Osteoblast (primary cell): ENCODE results near the gene SAMD11. TPM values are rescaled to one million over a fixed set of nuclear protein-coding genes. Genes with fewer than 3 reads are reported as not detected.

Source experiments
- DNase-seq: peaks from one replicate; pipeline ENCODE4 v3.0.0; 2011; ENCODE audit warnings: low spot score, mixed read lengths; ENCODE audit not compliant: insufficient read length; ENCODE audit errors: missing footprints
- H2AFZ ChIP-seq: 2 replicates; pipeline ENCODE4 v1.6.0; 2011; ENCODE audit warnings: mild to moderate bottlenecking, low read length
- H3K27ac ChIP-seq: 2 replicates; pipeline ENCODE4 v1.5.1; 2011; ENCODE audit warnings: mild to moderate bottlenecking, low read depth, low read length, moderate library complexity
- H3K27me3 ChIP-seq: 2 replicates; pipeline ENCODE4 v1.6.0; 2012; ENCODE audit warnings: mild to moderate bottlenecking, control low read depth, inconsistent platforms, low read length, moderate library complexity; ENCODE audit not compliant: insufficient read depth
- H3K36me3 ChIP-seq: 2 replicates; pipeline ENCODE4 v1.5.1; 2011; ENCODE audit warnings: mild to moderate bottlenecking, low read length, control low read depth, moderate library complexity; ENCODE audit not compliant: insufficient read depth
- H3K4me1 ChIP-seq: 2 replicates; pipeline ENCODE4 v1.5.1; 2011; ENCODE audit warnings: mild to moderate bottlenecking, low read length, control low read depth, moderate library complexity; ENCODE audit not compliant: insufficient read depth
- H3K4me2 ChIP-seq: 2 replicates; pipeline ENCODE4 v1.6.0; 2011; ENCODE audit warnings: mild to moderate bottlenecking, low read length; ENCODE audit not compliant: insufficient read depth
- H3K4me3 ChIP-seq: fragments of 200-600 bp; sonication (generic); 3 replicates; pipeline ENCODE4 v1.5.1; 2012; ENCODE audit warnings: mild to moderate bottlenecking, low read length, inconsistent platforms; ENCODE audit not compliant: insufficient read depth
- H3K79me2 ChIP-seq: 2 replicates; pipeline ENCODE4 v1.6.0; 2012; ENCODE audit warnings: mild to moderate bottlenecking, low read length, control low read depth, inconsistent platforms; ENCODE audit not compliant: insufficient read depth
- H3K9me3 ChIP-seq: 2 replicates; pipeline ENCODE4 v1.5.1; 2011; ENCODE audit warnings: low read depth, low read length, control low read depth
- H4K20me1 ChIP-seq: 2 replicates; pipeline ENCODE4 v1.6.0; 2012; ENCODE audit warnings: mild to moderate bottlenecking, low read length, control low read depth; ENCODE audit not compliant: insufficient read depth
- total RNA-seq: library from RNA; depleted of rRNA; stranded (reverse); fragments of >200 nt; gene quantifications from 2 replicates; pipeline ENCODE4 v1.2.3, GENCODE V29; 2012
- TF ChIP-seq, protein P1 (sequence below): IDR thresholded peaks from 2 replicates; pipeline ENCODE4 v1.5.1; 2011; ENCODE audit warnings: mild to moderate bottlenecking, low read depth, low read length, moderate library complexity; ENCODE audit errors: extremely low read depth

The SAMD11 gene
- total RNA-seq, 1 donor: 8.3 TPM

DNA sequence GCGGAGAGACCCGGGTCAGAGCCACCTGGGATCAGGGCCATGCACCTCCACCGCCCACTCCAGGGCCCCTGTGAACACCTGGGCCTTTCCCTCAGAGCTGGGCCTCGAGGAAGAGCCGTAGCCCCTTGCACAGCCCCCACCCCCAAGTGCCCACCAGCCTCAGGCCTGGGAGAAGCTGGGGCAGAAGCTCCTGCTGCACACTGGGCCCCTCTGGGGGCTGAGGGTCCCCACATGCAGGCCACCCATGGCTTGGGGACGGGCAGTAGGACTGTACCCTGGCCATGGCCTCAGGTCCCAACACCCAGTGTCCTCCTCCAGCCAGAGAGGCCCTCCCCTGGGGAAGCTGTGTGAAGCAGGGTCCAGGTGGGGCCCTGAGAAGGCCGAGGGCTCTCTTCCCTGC lies 28.9 kb downstream of the SAMD11 start:
- Histone ChIP-seq H3K36me3 (peaks cover 81% of the 10 kb centered on the region), H3K4me3 (no peak overlapping the region), H3K9me3 (no peaks in the 10 kb centered on the region), H4K20me1 (peaks cover 59% of the 10 kb centered on the region), H3K79me2 (peaks cover 17% of the 10 kb centered on the region), H3K27me3 (no peaks in the 10 kb centered on the region), H3K27ac (no peak overlapping the region), H3K4me1 (peaks cover 3% of the 10 kb centered on the region), H2AFZ (no peak overlapping the region), H3K4me2 (no peak overlapping the region)
- TF ChIP-seq, protein P1, sequence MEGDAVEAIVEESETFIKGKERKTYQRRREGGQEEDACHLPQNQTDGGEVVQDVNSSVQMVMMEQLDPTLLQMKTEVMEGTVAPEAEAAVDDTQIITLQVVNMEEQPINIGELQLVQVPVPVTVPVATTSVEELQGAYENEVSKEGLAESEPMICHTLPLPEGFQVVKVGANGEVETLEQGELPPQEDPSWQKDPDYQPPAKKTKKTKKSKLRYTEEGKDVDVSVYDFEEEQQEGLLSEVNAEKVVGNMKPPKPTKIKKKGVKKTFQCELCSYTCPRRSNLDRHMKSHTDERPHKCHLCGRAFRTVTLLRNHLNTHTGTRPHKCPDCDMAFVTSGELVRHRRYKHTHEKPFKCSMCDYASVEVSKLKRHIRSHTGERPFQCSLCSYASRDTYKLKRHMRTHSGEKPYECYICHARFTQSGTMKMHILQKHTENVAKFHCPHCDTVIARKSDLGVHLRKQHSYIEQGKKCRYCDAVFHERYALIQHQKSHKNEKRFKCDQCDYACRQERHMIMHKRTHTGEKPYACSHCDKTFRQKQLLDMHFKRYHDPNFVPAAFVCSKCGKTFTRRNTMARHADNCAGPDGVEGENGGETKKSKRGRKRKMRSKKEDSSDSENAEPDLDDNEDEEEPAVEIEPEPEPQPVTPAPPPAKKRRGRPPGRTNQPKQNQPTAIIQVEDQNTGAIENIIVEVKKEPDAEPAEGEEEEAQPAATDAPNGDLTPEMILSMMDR: no peak
- DNase-seq: no peak

DNA sequence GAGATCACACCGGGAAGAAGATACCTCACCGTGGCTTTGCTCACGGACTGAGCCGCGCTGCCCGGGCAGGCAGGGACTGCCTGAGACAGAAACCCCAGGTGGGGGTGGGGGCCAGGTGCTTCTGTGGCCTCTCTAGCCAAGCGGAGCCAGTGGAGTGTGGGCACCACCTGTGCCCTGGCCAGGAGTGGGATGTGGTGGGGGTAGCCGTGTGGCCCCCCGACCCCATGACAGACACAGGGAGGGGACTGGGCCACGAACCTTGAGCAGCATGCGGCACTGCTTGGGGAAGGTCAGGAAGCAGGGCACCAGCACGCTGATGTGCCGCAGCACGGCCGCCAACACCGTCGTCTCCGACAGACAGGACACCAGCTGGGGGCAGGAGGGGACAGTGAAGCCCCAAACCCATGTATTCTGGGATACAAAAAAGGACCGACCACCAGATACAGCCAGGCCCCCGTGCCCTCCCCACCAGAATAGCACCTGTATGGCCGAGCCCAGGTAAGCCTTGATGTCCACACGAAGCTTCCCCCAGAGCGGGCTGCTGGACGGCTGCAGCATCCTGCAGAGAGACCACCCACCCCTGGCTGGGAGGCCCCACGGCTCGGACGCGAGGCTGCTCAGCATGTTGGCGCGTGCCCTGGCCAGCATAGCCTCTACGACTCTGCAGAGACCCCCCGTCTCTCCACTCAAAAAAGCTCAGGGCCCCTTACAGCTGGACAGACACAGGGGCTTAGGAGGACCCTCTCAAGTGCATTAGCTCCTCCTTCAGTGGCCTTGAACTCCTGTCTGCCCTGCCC lies 30.0 kb downstream of the SAMD11 start:
- Histone ChIP-seq H3K4me3 (no peak overlapping the region), H3K27me3 (no peaks in the 10 kb centered on the region), H3K27ac (no peak overlapping the region), H4K20me1 (peaks cover 62% of the 10 kb centered on the region), H3K4me2 (no peak overlapping the region), H3K36me3 (peaks cover 74% of the 10 kb centered on the region), H3K79me2 (peaks cover 28% of the 10 kb centered on the region), H3K4me1 (peaks cover 12% of the 10 kb centered on the region), H2AFZ (no peak overlapping the region), H3K9me3 (no peaks in the 10 kb centered on the region)
- DNase-seq: no peak
- TF ChIP-seq, protein P1: no peak

DNA sequence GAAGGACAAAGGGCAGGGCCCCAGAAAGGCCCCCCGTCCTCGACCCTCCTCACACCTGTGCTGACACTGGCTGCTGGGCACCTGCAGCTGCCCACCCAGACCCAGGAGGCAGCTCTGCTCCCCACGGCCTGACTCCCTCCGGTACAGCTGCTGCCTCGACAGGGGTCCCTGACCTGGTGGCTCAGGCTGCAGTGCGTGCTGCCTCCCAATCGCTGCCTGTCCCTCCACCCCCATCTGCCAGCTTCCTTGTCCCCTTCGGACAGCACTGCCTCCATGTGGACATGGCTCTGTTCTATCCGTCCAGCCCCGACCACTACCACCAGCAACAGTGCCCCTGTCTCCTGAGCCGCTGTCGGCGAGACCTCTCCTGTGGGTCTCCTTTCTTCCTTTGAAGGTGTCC lies 31.2 kb downstream of the SAMD11 start:
- peaks cover 54% of the 10 kb centered on the region for H4K20me1 ChIP-seq
- H3K4me1 ChIP-seq: peaks cover 12% of the 10 kb centered on the region
- no peak overlapping the region for H2AFZ ChIP-seq
- TF ChIP-seq, protein P1: no peak
- H3K9me3 ChIP-seq: no peaks in the 10 kb centered on the region
- H3K27ac ChIP-seq: no peak overlapping the region
- H3K4me3 ChIP-seq: no peak overlapping the region
- no peak overlapping the region for H3K4me2 ChIP-seq
- H3K27me3 ChIP-seq: no peaks in the 10 kb centered on the region
- no peak for DNase-seq
- peaks cover 31% of the 10 kb centered on the region for H3K79me2 ChIP-seq
- peaks cover 65% of the 10 kb centered on the region for H3K36me3 ChIP-seq

DNA sequence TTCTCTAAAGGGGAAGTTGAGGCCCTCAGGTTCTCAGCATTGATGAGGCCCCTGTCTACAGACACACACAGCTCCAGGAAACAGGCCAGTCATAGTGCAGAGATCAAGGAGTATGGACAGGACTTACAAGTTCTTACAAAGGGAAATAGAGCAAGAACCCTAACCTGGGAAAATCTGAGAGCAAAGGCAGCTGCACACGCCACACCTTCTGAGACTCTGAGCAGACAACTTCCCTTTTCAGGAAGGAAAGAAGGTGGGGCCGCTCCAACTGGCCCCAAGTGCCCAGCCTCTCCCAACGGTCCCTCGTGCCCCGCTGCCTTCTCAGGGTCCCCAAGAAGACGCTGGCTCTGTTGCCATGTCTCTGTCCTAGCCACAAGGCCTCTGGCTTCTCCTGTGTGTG lies 31.8 kb downstream of the SAMD11 start:
- Histone ChIP-seq H4K20me1 (peaks cover 48% of the 10 kb centered on the region), H3K4me2 (no peak overlapping the region), H2AFZ (no peak overlapping the region), H3K4me3 (no peak overlapping the region), H3K4me1 (peaks cover 12% of the 10 kb centered on the region), H3K27me3 (no peaks in the 10 kb centered on the region), H3K36me3 (peaks cover 59% of the 10 kb centered on the region), H3K27ac (no peak overlapping the region), H3K9me3 (no peaks in the 10 kb centered on the region), H3K79me2 (peaks cover 31% of the 10 kb centered on the region)
- no peak for DNase-seq
- TF ChIP-seq, protein P1: no peak
